ENCODE measurements around the gene IQSEC1. TPM values are rescaled to one million over a fixed set of nuclear protein-coding genes. Genes with fewer than 3 reads are reported as not detected.

The IQSEC1 gene
- total and polyA plus RNA-seq, 2 donors: 9.4 to 21.9 TPM

- H3K9me3 ChIP-seq (ENCODE audit: control insufficient read depth in 2 of 2, insufficient read depth in 1 of 2, low read length in 1 of 2): peaks cover 0 to 2% of the 10 kb centered on the region in 2 donors
- WGBS: 94% methylated on average over 11 of the region's 11 CpGs
- H3K4me3 ChIP-seq (ENCODE audit: low read length in 2 of 2): no peak overlapping the region
- H3K36me3 ChIP-seq (ENCODE audit: control insufficient read depth in 2 of 2, insufficient read depth in 2 of 2, low read length in 1 of 2): peaks cover 3 to 6% of the 10 kb centered on the region in 2 donors
- peak overlapping the region; percentile 21 to 36 for H3K27ac ChIP-seq (ENCODE audit: low read depth in 1 of 2, low read length in 1 of 2)
- peaks cover 0 to 11% of the 10 kb centered on the region in 2 donors for H3K27me3 ChIP-seq (ENCODE audit: control insufficient read depth in 2 of 2, insufficient read depth in 1 of 2, low read length in 1 of 2)
- no peak for DNase-seq (ENCODE audit: low read depth in 6 of 9, low spot score in 9 of 9)
- peaks cover 52 to 89% of the 10 kb centered on the region in 2 donors for H3K4me1 ChIP-seq (ENCODE audit: control insufficient read depth in 2 of 2, insufficient read depth in 2 of 2, low read length in 2 of 2)
Measured at GRCh38 chr3:12964711-12965612, 108.3 kb downstream of the IQSEC1 start.

- peaks cover 0 to 11% of the 10 kb centered on the region in 2 donors for H3K27me3 ChIP-seq (ENCODE audit: control insufficient read depth in 2 of 2, insufficient read depth in 1 of 2, low read length in 1 of 2)
- H3K36me3 ChIP-seq (ENCODE audit: control insufficient read depth in 2 of 2, insufficient read depth in 2 of 2, low read length in 1 of 2): peaks cover 3 to 6% of the 10 kb centered on the region in 2 donors
- peaks cover 0 to 2% of the 10 kb centered on the region in 2 donors for H3K9me3 ChIP-seq (ENCODE audit: control insufficient read depth in 2 of 2, insufficient read depth in 1 of 2, low read length in 1 of 2)
- peaks cover 55 to 90% of the 10 kb centered on the region in 2 donors for H3K4me1 ChIP-seq (ENCODE audit: control insufficient read depth in 2 of 2, insufficient read depth in 2 of 2, low read length in 2 of 2)
- DNase-seq (ENCODE audit: low read depth in 6 of 9, low spot score in 9 of 9): no peak
- WGBS: 88% methylated on average over 8 of the region's 8 CpGs
- peak overlapping the region; percentile 21 to 36 for H3K27ac ChIP-seq (ENCODE audit: low read depth in 1 of 2, low read length in 1 of 2)
- H3K4me3 ChIP-seq (ENCODE audit: low read length in 2 of 2): no peak overlapping the region
Measured at GRCh38 chr3:12963922-12964701, 109.1 kb downstream of the IQSEC1 start.

- WGBS: 31% methylated on average over 7 of the region's 7 CpGs
- peak in 1 of 9 donors; percentile 47 for DNase-seq (ENCODE audit: low read depth in 6 of 9, low spot score in 9 of 9)
- peaks cover 0 to 11% of the 10 kb centered on the region in 2 donors for H3K27me3 ChIP-seq (ENCODE audit: control insufficient read depth in 2 of 2, insufficient read depth in 1 of 2, low read length in 1 of 2)
Measured at GRCh38 chr3:12963231-12963896, 109.9 kb downstream of the IQSEC1 start.

GRCh38 chr3:12962292-12962691, 110.9 kb downstream of the IQSEC1 start:
- Histone ChIP-seq H3K27me3 (ENCODE audit: control insufficient read depth in 2 of 2, insufficient read depth in 1 of 2, low read length in 1 of 2) (peaks cover 0 to 10% of the 10 kb centered on the region in 2 donors), H3K4me3 (ENCODE audit: low read length in 2 of 2) (no peak overlapping the region), H3K36me3 (ENCODE audit: control insufficient read depth in 2 of 2, insufficient read depth in 2 of 2, low read length in 1 of 2) (peaks cover 3 to 4% of the 10 kb centered on the region in 2 donors), H3K27ac (ENCODE audit: low read depth in 1 of 2, low read length in 1 of 2) (no peak overlapping the region), H3K9me3 (ENCODE audit: control insufficient read depth in 2 of 2, insufficient read depth in 1 of 2, low read length in 1 of 2) (peaks cover 0 to 2% of the 10 kb centered on the region in 2 donors), H3K4me1 (ENCODE audit: control insufficient read depth in 2 of 2, insufficient read depth in 2 of 2, low read length in 2 of 2) (peaks cover 48 to 80% of the 10 kb centered on the region in 2 donors)
- DNase-seq (ENCODE audit: low read depth in 6 of 9, low spot score in 9 of 9): no peak
- WGBS: 97% methylated on average over 3 of the region's 3 CpGs

More at GRCh38 chr3:12963231-12963896, 109.9 kb downstream of the IQSEC1 start:
- Histone ChIP-seq H3K4me1 (ENCODE audit: control insufficient read depth in 2 of 2, insufficient read depth in 2 of 2, low read length in 2 of 2) (peaks cover 53 to 86% of the 10 kb centered on the region in 2 donors), H3K9me3 (ENCODE audit: control insufficient read depth in 2 of 2, insufficient read depth in 1 of 2, low read length in 1 of 2) (peaks cover 0 to 2% of the 10 kb centered on the region in 2 donors), H3K27ac (ENCODE audit: low read depth in 1 of 2, low read length in 1 of 2) (peak overlapping the region in 1 of 2 donors; percentile 3), H3K4me3 (ENCODE audit: low read length in 2 of 2) (no peak overlapping the region), H3K36me3 (ENCODE audit: control insufficient read depth in 2 of 2, insufficient read depth in 2 of 2, low read length in 1 of 2) (peaks cover 3 to 4% of the 10 kb centered on the region in 2 donors)

- Histone ChIP-seq H3K36me3 (ENCODE audit: control insufficient read depth in 2 of 2, insufficient read depth in 2 of 2, low read length in 1 of 2) (peaks cover 3 to 4% of the 10 kb centered on the region in 2 donors), H3K27ac (ENCODE audit: low read depth in 1 of 2, low read length in 1 of 2) (no peak overlapping the region), H3K9me3 (ENCODE audit: control insufficient read depth in 2 of 2, insufficient read depth in 1 of 2, low read length in 1 of 2) (no peaks in the 10 kb centered on the region), H3K4me3 (ENCODE audit: low read length in 2 of 2) (no peak overlapping the region), H3K27me3 (ENCODE audit: control insufficient read depth in 2 of 2, insufficient read depth in 1 of 2, low read length in 1 of 2) (peaks cover 0 to 4% of the 10 kb centered on the region in 2 donors), H3K4me1 (ENCODE audit: control insufficient read depth in 2 of 2, insufficient read depth in 2 of 2, low read length in 2 of 2) (peaks cover 42 to 73% of the 10 kb centered on the region in 2 donors)
- no peak for DNase-seq (ENCODE audit: low read depth in 6 of 9, low spot score in 9 of 9)
- WGBS: 97% methylated on average over 1 of the region's 1 CpG
Measured at GRCh38 chr3:12961697-12962036, 111.6 kb downstream of the IQSEC1 start.

GRCh38 chr3:12961007-12961696, 112.1 kb downstream of the IQSEC1 start:
- WGBS: 92% methylated on average over 4 of the region's 4 CpGs
- Histone ChIP-seq H3K36me3 (ENCODE audit: control insufficient read depth in 2 of 2, insufficient read depth in 2 of 2, low read length in 1 of 2) (peaks cover 3 to 4% of the 10 kb centered on the region in 2 donors), H3K27me3 (ENCODE audit: control insufficient read depth in 2 of 2, insufficient read depth in 1 of 2, low read length in 1 of 2) (no peaks in the 10 kb centered on the region), H3K4me1 (ENCODE audit: control insufficient read depth in 2 of 2, insufficient read depth in 2 of 2, low read length in 2 of 2) (peaks cover 37 to 68% of the 10 kb centered on the region in 2 donors), H3K4me3 (ENCODE audit: low read length in 2 of 2) (no peak overlapping the region), H3K27ac (ENCODE audit: low read depth in 1 of 2, low read length in 1 of 2) (no peak overlapping the region), H3K9me3 (ENCODE audit: control insufficient read depth in 2 of 2, insufficient read depth in 1 of 2, low read length in 1 of 2) (no peaks in the 10 kb centered on the region)
- DNase-seq (ENCODE audit: low read depth in 6 of 9, low spot score in 9 of 9): no peak

- Histone ChIP-seq H3K27me3 (ENCODE audit: control insufficient read depth in 2 of 2, insufficient read depth in 1 of 2, low read length in 1 of 2) (no peaks in the 10 kb centered on the region), H3K36me3 (ENCODE audit: control insufficient read depth in 2 of 2, insufficient read depth in 2 of 2, low read length in 1 of 2) (peaks cover 3 to 4% of the 10 kb centered on the region in 2 donors), H3K9me3 (ENCODE audit: control insufficient read depth in 2 of 2, insufficient read depth in 1 of 2, low read length in 1 of 2) (no peaks in the 10 kb centered on the region), H3K27ac (ENCODE audit: low read depth in 1 of 2, low read length in 1 of 2) (no peak overlapping the region), H3K4me3 (ENCODE audit: low read length in 2 of 2) (no peak overlapping the region), H3K4me1 (ENCODE audit: control insufficient read depth in 2 of 2, insufficient read depth in 2 of 2, low read length in 2 of 2) (peaks cover 33 to 66% of the 10 kb centered on the region in 2 donors)
- 40% methylated on average over 3 of the region's 3 CpGs for WGBS
- DNase-seq (ENCODE audit: low read depth in 6 of 9, low spot score in 9 of 9): no peak
Measured at GRCh38 chr3:12960497-12960896, 112.7 kb downstream of the IQSEC1 start.

GRCh38 chr3:12959838-12960378, 113.3 kb downstream of the IQSEC1 start:
- peaks cover 3 to 4% of the 10 kb centered on the region in 2 donors for H3K36me3 ChIP-seq (ENCODE audit: control insufficient read depth in 2 of 2, insufficient read depth in 2 of 2, low read length in 1 of 2)
- peak in 1 of 9 donors; percentile 51 for DNase-seq (ENCODE audit: low read depth in 6 of 9, low spot score in 9 of 9)
- no peaks in the 10 kb centered on the region for H3K27me3 ChIP-seq (ENCODE audit: control insufficient read depth in 2 of 2, insufficient read depth in 1 of 2, low read length in 1 of 2)
- peaks cover 0 to 2% of the 10 kb centered on the region in 2 donors for H3K9me3 ChIP-seq (ENCODE audit: control insufficient read depth in 2 of 2, insufficient read depth in 1 of 2, low read length in 1 of 2)
- H3K4me3 ChIP-seq (ENCODE audit: low read length in 2 of 2): no peak overlapping the region
- H3K27ac ChIP-seq (ENCODE audit: low read depth in 1 of 2, low read length in 1 of 2): no peak overlapping the region
- peaks cover 39 to 66% of the 10 kb centered on the region in 2 donors for H3K4me1 ChIP-seq (ENCODE audit: control insufficient read depth in 2 of 2, insufficient read depth in 2 of 2, low read length in 2 of 2)
- 21% methylated on average over 15 of the region's 15 CpGs for whole genome bisulfite sequencing

Data from thymus (tissue), 11 donors.